Ishikawa (cell line): ENCODE measurements around the gene ANKS6.

ENCODE experiments used
- CEBPB ChIP-seq: IDR thresholded peaks from 2 replicates; pipeline ENCODE4 v1.6.1; 2012
- CREB1 ChIP-seq: IDR thresholded peaks from 2 replicates; pipeline ENCODE4 v1.6.1; 2012; ENCODE audit warnings: low read depth
- EGR1 ChIP-seq: IDR thresholded peaks from 2 replicates; pipeline ENCODE4 v1.6.1; 2012
- EP300 ChIP-seq: IDR thresholded peaks from 2 replicates; pipeline ENCODE4 v1.6.1; 2012; ENCODE audit warnings: borderline replicate concordance
- FOXM1 ChIP-seq: IDR thresholded peaks from 2 replicates; pipeline ENCODE4 v1.6.1; 2012; ENCODE audit warnings: low read depth, borderline replicate concordance
- NFIC ChIP-seq: IDR thresholded peaks from 2 replicates; pipeline ENCODE4 v1.6.1; 2012
- RAD21 ChIP-seq: IDR thresholded peaks from 2 replicates; pipeline ENCODE4 v1.6.1; 2012; ENCODE audit warnings: low read depth
- REST ChIP-seq: IDR thresholded peaks from 2 replicates; pipeline ENCODE4 v1.6.1; 2012; ENCODE audit warnings: low read depth, mild to moderate bottlenecking
- TAF1 ChIP-seq: IDR thresholded peaks from 2 replicates; pipeline ENCODE4 v1.6.1; 2012; ENCODE audit warnings: low read depth, mild to moderate bottlenecking
- TCF12 ChIP-seq: IDR thresholded peaks from 2 replicates; pipeline ENCODE4 v1.6.1; 2012; ENCODE audit warnings: low read depth
- TEAD4 ChIP-seq: IDR thresholded peaks from 2 replicates; pipeline ENCODE4 v1.6.1; 2012
- USF1 ChIP-seq: IDR thresholded peaks from 2 replicates; pipeline ENCODE4 v1.6.1; 2012
- YY1 ChIP-seq: IDR thresholded peaks from 2 replicates; pipeline ENCODE4 v1.6.1; 2012; ENCODE audit warnings: low read depth
- ZBTB7A ChIP-seq: IDR thresholded peaks from 2 replicates; pipeline ENCODE4 v1.6.1; 2012; ENCODE audit warnings: low read depth
- TF ChIP-seq, protein P1 (sequence below): IDR thresholded peaks from 2 replicates; pipeline ENCODE4 v1.6.1; 2012

ANKS6 gene

GRCh38 chr9:98694943-98695342 is 101.4 kb downstream of the ANKS6 start:
- TF ChIP-seq USF1, result no peak
- TF ChIP-seq, protein P1, sequence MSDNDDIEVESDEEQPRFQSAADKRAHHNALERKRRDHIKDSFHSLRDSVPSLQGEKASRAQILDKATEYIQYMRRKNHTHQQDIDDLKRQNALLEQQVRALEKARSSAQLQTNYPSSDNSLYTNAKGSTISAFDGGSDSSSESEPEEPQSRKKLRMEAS, result no peak
- no peak for TF ChIP-seq REST
- TF ChIP-seq NFIC, result no peak
- no peak for TF ChIP-seq TAF1
- TF ChIP-seq EGR1, result no peak
- no peak for TF ChIP-seq TEAD4
- no peak for TF ChIP-seq CEBPB
- TF ChIP-seq YY1, result no peak
- no peak for TF ChIP-seq RAD21
- TF ChIP-seq ZBTB7A, result no peak
- no peak for TF ChIP-seq EP300
- no peak for TF ChIP-seq CREB1
- no peak for TF ChIP-seq TCF12
- no peak for TF ChIP-seq FOXM1

- TF ChIP-seq CREB1 (no peak), TAF1 (no peak), TCF12 (no peak), USF1 (no peak), FOXM1 (no peak), TEAD4 (no peak), NFIC (no peak), CEBPB (no peak), ZBTB7A (no peak), REST (no peak), YY1 (no peak)
- TF ChIP-seq, protein P1, result no peak
These were observed 104.0 kb downstream of the ANKS6 start for GRCh38 chr9:98692392-98692791.

DNA sequence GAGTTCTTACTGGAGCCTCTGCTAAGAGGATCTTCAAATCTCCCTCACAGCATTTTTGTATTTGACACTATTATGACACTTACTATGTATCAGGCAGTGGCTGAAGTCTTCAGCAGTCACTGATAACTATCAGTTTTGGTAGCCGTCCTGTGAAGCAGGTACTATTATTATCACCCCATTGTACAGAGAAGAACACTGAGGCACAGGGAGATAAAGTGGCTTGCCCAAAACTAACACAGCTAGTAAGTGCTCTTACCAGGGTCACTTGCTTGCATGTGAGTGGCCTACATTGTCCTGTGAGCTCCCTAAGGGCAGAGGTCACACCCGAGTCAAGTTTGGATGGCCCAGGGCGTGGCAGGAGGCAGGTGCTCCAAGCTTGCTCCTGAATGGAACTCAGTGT is 104.5 kb downstream of the ANKS6 start:
- TF ChIP-seq, protein P1, result no peak
- no peak for TF ChIP-seq NFIC
- TF ChIP-seq FOXM1, result no peak
- TF ChIP-seq USF1, result no peak
- TF ChIP-seq TCF12, result no peak
- no peak for TF ChIP-seq CREB1
- no peak for TF ChIP-seq ZBTB7A
- no peak for TF ChIP-seq CEBPB
- no peak for TF ChIP-seq YY1
- TF ChIP-seq RAD21, result no peak
- TF ChIP-seq EP300, result no peak

GRCh38 chr9:98690686-98691085 is 105.7 kb downstream of the ANKS6 start:
- TF ChIP-seq TAF1 (no peak), USF1 (no peak), TEAD4 (no peak), NFIC (no peak)

GRCh38 chr9:98688710-98689495 is 107.5 kb downstream of the ANKS6 start:
- no peak for TF ChIP-seq TCF12
- TF ChIP-seq CEBPB, result no peak
- no peak for TF ChIP-seq USF1
- no peak for TF ChIP-seq CREB1
- no peak for TF ChIP-seq EGR1
- TF ChIP-seq FOXM1, result no peak
- no peak for TF ChIP-seq YY1
- no peak for TF ChIP-seq REST
- TF ChIP-seq RAD21, result no peak
- TF ChIP-seq, protein P1, result no peak
- TF ChIP-seq EP300, result no peak
- no peak for TF ChIP-seq TEAD4
- TF ChIP-seq TAF1, result no peak
- TF ChIP-seq ZBTB7A, result no peak
- no peak for TF ChIP-seq NFIC
